Measurements from ENCODE around the gene PSME3IP1.
"Not testable (repeated sequence)": the region's sequence is repeated elsewhere in the genome, so short reads cannot be mapped to it uniquely, and the experiment has no call there.

Gene PSME3IP1

DNA sequence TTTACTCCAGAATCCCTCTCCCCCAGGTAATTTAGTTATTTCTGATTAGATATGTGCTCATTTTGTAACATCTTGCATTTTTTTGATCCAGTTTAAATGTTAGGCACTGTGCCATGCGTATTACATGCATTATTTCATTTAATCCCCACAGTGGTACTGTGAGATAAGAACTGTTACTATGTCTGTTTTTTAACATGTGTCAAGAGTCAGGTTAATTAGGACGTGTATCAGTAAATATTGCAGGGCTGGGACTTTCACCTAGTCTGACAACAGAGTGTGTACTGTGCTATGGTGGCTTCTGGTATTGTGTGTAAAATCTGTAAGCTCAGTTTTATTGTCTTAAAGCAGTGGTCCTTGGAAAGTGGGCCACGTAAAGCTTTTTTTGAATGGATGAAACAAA is 10.9 kb upstream of the PSME3IP1 start:
- DNase-seq: no peak

DNA sequence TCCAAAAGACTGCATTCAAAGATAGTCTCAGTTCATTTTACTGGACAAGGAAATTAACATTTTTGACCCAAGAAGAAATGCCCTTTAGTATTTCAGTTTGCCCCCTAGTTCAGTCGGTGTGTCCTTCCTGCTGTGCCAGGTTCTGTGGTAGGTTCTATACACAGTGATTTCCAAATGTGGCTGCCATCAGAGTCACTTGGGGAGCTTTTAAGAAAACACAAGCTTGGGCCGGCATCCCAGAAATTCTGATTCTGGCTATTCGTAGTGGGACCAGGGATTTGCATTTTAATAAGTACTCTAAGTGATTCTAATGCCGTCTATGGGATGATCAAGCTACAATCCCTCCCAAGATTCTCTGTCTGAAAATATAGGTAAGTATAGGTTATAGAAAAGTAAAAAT is 10.4 kb upstream of the PSME3IP1 start:
- no peak for DNase-seq

DNA sequence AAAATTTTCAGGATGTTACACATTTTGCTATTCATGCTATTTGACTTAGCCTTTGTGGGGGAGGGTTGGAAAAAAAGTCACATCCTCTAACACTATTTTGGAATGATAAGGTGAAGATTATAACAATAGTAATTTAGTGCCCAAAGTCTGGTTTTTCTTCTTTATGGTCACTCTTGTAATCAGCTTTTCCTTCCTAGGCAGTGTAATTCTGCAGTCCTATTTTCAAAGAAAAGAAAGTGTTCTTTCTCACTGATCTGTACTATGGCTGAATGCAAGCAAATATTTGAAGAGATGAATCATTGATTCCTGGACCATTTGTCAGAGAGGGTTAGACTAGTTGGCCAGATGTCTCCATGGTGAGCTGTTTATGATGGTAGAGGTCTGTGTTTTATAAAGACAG is 8.7 kb upstream of the PSME3IP1 start:
- DNase-seq: no peak

DNA sequence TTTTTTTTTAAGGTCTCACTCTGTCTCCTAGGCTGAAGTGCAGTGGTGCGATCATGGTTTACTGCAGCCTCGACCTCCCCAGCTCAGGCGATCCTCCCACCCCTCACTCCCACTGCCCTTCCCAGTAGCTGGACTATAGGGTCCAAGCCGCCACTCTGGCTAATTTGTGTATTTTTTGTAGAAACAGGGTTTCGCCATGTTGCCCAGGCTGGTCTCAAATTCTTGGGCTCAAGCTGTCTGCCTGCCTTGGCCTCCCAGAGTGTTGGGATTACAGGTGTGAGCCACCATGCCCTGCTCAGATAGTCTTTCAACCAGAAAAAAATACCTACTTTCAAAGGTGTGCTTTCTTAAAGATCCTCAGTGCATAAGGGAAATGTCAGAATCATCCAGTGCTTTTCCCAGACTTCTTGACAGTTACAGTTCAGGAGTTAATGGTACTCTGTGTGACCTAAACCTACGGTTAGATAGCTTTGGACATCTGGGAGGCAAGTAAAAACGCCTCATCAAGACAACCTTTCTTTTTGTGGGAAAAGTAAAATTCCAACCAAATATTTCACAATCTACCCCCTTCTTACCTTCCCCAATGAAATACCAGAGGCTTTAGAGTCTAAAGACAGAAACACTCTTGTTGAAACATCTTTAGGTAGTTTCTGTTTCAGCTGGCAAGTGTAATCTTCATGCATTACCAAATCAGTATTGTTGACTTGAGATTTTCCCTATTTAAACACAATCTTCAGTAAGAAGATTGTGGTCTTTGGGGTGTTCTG is 7.1 kb upstream of the PSME3IP1 start:
- DNase-seq: no peak

DNA sequence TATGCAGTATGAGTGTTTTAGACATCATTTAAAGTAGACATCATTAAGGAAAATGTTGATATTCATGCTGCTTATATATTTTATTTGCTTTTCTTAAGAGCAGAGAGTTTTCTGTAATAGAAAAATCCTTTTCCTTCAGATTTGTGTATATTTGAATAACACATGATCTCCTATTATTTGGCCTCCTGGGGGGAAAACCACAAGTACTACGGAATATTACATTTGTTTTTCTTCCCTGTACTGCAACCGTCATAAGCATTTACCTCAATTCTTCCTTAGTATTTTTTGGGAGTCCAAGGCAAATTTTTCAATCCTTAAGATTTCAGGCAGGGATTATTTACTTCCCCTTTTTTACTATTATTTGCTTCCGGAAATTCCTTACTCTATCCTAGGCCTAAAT is 6.3 kb upstream of the PSME3IP1 start:
- no peak for DNase-seq

DNA sequence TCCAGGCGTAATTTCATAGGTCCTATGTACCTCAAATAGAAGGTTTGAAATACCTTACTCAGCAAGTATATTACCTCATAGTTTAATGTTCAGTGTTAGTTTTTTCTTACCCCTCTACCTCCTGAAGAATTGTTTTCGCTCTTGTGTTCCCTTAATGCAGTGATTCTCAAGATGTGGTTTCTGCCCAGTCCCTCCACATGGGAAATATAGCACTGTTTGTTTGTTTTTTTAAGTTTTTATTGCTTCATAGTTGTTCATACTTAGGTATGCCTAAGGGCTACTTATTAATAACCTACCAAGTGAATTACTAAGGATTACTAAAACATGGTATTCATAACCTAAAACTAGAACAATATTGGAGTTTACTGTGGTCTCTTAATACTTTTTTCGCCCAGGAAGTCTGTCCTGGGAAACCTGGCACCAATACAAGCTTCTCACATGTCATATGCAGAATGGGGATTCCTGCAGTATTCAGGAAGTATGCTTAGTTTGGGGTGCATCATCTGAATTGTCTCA is 5.3 kb upstream of the PSME3IP1 start:
- DNase-seq: no peak

DNA sequence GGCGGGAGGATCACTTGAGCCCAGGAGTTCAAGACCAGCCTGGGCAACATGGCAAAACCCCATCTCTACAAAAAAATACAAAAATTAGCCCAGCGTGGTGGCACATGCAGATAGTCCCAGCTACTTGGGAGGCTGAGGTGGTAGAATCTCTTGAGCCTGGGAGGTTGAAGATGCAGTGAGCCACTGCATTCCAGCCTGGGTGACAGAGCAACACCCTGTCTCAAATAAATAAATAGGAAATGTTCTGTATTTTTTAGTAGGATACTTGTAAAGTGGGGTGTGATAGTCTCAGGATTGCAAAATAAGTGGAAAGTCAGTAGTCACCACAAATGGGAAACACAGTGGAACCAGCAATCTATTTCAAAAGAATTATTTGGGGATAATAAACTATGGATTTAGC is 4.3 kb upstream of the PSME3IP1 start:
- no peak for DNase-seq

DNA sequence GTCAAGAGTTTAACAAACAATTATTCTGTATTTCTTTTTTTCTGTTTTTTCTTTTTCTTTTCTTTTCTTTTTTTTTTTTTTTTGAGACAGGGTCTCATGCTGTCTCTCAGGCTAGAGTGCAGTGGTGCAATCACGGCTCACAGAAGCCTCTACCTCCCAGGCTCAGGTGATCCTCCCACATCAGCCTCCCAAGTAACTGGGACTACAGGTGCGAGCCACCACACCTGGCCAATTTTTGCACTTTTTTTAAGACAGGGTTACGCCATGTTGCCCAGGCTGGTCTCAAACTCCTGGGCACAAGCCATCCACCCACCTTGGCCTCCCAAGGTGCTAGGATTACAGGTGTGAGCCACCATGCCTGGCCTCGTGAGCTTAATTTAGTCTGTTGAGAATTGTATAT is 3.7 kb upstream of the PSME3IP1 start:
- not testable (repeated sequence) for DNase-seq

DNA sequence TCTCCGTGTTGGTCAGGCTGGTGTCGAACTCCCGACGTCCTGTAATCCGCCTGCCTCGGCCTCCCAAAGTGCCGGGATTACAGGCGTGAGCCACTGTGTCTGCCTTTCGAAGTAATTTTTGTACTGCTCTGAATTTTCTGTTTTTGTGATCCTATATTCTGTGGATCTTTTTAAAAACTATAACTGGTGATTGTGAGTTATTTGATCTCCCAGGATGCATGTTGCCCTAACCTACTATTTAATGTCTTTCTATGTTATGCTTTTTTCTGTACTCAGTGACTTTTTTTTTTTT is 2.8 kb upstream of the PSME3IP1 start:
- no peak for DNase-seq

DNA sequence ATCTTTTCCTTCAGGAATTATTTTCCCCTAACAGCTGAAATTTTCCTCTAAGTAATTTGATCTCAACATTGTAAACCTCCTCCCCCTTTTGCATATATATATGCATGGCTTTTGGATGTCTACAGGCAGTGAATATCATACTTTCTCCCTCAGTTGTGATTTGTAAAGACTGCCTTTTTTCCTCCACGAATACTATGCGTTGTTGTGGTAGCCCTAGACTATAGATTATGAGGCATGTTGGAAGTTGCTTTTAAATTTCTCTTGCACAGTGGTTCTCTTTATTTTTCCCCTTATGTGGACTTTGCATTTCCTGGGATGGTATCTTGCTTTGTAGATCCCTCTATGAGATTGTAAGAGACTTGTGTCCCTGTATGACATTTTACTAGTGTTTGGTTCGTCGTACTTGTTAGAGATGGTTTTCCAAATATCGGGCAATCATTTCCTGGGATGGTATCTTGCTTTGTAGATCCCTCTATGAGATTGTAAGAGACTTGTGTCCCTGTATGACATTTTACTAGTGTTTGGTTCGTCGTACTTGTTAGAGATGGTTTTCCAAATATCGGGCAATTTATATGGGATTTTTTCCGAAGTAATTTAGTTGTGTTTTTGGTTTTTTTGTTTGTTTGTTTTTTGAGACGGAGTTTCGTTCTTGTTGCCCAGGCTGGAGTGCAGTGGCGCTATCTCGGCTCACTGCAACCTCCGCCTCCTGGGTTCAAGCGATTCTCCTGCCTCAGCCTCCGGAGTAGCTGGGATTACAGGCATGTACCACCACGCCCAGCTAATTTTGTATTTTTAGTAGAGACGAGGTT is 2.3 kb upstream of the PSME3IP1 start:
- DNase-seq: not testable (repeated sequence)

DNA sequence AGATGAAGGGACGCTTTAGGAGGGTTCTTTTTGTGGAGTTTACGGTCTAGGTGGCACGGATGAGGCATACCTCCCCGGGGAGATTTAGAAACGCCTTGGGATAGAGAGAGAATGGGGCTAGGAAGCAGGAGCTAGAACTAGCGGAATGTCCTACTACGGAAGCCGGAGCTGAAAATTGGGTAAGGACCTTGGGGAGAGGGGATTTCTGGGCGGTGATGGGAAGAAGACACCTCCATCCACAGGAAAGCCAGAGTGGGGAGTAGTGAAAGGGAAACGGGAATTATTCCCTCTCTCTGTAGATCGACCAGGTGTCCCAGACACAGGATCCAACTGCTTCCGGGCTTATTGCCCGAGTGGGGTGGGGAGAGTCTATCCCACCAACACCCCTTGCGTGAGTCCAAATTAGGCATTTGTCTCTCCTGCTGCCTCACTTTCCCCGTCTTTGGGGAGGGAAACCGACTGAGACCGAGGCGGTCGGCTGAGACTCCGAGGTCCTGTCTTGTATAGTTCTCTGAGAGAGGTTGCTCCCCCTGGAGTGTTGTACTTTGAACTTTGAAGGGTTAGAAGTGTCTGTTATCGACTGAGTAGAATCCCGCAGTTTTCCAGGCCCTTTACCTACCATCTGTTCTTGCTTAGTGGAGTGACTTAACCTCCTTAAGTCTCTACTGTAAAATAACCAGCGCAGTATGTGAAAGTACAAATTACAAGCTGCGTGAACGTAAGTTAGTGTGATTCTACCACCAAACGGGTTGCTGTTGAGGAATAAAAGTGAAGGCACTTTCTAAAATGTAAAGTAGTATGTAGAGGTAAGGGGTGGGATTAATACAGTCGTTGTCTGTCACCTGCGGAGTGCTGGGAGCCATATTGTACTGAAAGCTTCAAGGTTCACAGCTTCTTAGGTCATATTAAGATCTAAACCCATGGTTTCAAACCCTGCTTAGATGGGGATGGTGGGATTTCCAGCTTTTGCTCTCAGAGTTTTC is 1.3 kb upstream of the PSME3IP1 start:
- no peak for DNase-seq

DNA sequence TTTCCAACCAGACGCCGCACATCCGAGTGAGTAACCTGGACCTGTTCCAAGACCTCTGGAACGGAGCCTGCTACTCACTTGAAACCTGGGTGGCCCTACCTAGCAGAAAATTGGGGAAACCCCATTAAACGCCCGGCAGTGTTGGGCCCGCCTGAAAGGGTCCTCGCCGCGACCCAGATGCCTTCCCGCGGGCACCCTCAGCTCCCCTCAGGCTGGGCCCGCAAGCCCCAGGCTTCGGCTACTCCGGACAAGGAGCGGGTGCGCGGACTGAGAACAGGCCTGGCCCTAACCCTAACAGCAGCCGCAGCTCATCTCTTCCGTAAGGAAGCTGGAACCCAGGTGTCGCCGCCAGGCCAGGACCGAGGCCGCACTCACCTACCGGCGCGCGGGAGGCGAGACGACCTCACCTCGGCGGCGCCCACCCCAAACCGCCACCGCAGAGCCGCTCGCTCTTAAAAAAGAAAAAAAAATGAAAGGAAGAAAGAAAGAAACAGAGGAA is 344 bp downstream of the PSME3IP1 start:
- no peak for DNase-seq

DNA sequence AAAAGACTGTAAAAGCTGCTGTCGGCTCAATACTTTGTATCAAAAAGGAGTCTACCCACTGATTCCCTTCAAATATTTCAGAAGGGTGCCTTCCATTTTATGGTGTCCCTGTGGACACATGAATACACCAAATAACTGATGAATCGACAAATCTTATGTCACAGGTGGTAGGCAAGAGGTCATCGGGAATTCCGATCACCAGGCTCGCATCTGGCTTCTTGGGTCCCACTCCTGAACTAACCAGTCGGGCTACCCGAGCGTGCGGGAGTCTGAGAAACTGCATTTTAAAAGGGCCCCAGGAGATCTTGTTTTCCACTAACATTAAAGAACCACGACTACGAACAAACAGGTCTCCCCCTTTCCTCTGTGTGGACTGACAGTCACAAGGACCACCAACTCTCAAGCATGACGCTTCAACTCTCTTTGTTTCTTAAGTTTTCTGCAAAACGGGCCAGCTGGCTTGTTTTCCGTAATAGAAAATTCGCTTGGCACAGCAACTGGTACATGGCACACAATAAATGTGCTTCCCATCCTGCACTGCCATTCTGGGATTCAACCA is 873 bp downstream of the PSME3IP1 start:
- DNase-seq: no peak

DNA sequence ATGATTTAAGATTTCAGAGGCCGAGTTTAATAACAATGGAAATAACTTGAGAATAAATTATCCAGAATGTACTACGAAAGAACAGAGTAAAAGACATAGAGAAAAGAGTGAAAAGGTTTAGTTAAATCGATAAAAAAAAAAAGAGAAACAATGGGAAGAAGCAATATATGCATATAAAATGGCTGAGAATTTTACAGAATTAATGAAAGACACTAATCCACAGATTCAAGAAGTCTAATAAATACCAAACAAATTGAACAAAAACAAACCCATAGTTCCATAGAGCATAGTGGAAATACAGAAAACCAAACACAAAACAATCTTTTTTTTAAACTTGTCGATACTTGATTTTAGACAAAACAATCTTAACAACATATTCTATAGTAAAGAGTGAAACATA is 1.7 kb downstream of the PSME3IP1 start:
- DNase-seq: no peak

DNA sequence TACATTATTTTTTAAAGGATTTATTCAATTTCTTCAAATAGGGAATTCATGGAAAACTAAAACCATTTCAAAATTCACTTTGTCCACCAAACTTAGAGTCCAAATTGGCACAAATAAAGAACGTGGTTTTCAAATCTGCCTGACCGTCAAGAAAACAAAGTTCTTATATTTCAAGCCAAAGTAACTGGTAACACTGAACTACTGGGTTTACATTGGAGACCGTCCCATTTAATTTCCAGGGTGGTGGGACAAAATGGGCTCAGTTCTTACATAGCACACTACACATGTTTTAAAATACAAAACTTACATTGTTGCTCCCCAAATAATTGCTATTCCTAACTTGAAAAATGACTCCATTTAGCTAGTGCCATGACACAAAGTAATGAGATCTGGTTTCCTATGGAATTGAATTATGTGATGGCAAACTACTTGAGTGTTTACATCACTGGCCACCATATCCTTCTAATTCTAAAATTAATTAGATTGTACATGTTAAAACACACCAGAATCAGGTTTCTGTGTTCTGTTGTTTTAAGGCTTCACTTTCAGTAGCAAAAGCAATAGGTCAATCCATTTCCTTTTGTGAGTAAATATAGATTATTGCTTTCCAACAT is 6.5 kb downstream of the PSME3IP1 start:
- no peak for DNase-seq

DNA sequence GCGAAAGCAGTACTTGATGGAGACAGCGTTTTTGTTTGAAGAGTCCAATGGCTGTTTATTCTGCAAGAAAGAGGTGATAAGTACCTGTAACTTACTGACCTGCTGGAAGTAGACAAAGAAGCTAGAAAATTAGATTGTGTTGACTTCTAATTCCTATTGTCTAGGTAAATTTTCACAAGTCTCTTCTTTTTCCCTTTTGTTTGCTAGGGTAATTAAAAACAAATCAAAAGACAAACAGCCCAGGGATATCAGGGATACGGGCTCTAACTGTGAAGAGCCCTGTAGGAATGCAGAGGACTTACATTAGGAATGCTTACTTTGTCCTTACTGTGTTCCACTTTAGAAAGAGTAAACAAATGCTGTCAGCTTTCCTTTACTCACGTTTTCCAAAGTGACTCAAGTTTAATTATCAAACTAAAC is 7.0 kb downstream of the PSME3IP1 start:
- DNase-seq: no peak

DNA sequence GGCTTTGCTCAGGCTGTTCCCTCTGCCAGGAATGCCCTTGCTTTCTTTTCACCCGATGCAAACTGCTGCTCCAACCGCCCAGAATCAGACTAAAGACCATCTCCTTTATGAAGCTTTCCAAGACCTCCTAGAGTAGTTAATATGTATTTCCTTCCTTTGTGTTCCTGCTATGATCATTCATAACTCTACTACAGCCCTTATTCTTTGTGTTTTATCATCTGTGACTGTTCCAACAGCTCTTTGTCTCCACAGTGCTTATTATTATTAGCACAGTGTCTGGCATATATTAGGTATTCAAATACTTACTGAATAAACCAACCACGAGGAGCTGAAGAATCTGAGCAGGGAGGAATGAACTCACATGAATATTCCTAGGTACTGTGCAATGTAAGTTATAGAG is 7.6 kb downstream of the PSME3IP1 start:
- DNase-seq: no peak

DNA sequence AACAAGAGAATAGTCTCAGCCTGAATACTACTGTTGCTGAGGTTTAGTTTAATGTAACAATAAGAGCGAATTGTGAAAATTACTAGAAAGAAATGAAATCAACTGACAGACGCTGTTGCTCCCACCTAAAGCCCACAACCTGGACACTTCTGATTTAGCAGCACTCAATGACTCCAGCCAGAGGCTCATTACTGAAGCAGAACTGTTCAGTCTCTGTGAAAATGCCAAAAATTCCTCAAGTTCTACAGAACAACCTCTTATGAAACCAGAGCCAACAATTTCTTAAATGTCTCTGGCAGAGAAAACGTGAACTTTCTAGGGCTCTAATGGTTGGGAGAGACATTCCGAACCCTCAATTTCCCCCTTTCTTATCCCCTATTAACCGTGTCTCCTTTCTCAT is 9.9 kb downstream of the PSME3IP1 start:
- no peak for DNase-seq

DNA sequence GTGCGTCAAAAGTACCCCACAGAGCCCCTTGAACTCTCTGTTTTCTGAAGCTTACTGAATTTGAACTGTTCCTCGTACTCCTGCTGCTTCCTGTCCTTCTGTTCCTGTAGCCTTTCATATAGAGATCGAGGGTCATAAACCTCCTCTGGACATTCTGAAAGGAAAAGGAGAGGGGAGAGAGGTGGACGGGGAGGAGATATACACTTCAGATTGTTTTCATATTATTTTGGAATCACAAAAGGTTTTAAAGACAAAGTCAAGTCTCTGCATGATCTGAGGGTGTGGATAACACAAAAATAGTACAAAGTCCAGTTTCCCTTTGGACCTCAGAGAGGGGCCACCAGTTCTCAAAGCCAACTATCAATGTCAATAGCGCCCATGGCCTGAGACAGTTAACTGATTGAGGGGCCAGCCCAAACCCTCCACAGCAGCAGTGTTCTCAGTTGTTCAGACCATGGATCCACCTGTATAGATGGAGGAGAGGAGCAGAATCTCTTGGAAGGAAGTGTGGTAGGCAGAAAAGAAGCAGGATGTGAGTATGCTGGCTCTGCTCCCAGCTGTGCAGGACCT is 13.0 kb downstream of the PSME3IP1 start:
- no peak for DNase-seq

DNA sequence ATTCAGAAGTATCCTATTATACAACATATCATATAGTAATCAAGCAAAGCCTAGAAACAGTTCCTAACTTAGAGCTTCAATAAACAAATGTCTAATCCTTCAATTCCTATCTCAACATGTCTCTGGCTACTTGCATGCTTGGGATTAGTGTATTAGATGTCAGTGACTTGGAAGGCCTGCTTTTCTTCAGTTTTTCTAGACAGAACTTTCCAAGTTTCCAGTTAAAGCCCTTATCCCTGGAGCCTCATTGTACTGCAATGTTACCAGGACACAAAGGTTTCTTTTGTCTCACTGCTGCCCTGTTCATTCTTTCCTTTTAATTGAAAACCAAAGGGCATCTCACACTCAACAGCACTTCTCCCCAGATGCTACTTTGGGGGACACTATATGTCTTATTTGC is 16.5 kb downstream of the PSME3IP1 start:
- DNase-seq: no peak

DNA sequence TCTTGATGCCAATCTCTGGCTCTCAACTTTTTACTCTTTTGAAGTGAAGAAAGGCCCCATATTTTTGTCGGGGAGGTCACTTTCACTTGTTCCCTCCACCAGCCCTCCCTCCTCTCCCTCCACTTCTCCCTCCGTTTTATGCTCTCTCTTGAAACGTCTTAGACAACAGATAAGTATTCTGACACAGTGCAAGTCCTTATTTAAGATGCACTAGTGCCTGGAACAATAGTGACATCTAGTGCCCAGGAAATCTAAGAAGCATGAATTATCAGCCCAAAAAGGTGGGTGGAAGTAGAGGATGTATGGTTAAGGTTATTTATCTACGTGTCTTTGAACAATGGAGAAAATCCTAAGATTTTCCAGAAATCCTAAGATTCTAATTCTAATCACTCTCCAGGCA is 17.9 kb downstream of the PSME3IP1 start:
- no peak for DNase-seq

DNA sequence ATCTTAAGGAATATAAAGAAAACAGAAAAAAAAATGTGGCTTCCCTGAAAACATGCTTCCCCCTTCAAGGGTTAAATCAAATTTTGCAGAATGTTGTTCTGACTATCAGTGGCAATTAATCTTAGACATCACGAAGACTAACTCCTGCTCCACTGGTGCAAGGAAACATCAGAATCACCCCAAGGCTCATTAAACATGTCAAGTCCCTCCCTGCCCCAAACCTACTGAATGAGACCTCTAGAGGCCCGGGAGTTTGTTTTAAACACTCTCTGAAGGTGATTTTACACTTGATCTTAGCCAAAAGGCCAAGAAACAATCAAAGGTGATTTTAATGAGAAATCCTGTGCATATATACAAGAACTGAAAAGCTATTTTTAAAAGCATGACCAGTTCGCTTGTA is 18.3 kb downstream of the PSME3IP1 start:
- DNase-seq: no peak
